ENCODE results near the gene UBE2J1. TPM values are rescaled to one million over a fixed set of nuclear protein-coding genes. Genes with fewer than 3 reads are reported as not detected.
"Not testable (repeated sequence)": the region's sequence is repeated elsewhere in the genome, so short reads cannot be mapped to it uniquely, and the experiment has no call there.

UBE2J1 gene
- total RNA-seq, 1 donor from 2014 or later = 31.5 TPM

DNA sequence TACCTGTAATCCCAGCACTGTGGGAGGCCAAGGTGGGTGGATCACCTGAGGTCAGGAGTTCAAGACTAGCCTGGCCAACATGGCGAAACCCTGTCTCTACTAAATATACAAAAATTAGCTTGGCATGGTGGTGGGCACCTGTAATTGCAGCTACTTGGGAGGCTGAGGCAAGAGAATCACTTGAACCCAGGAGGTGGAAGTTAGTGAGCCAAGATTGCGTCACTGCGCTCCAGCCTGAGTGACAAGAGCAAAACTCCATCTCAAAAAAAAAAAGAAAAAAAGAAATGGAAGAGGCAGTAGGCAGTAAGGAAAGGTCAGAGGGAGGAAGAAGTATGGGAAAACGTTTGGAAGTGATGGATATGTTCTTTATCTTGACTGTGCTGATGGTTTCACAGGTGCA, 45.4 kb upstream of the UBE2J1 start:
- not testable (repeated sequence) for H3K27ac Mint-ChIP-seq (ENCODE audit: unreplicated experiment); H3K27me3 Mint-ChIP-seq (ENCODE audit: unreplicated experiment); H3K9me3 Mint-ChIP-seq (ENCODE audit: unreplicated experiment); H3K4me1 Mint-ChIP-seq (ENCODE audit: low read depth, unreplicated experiment); DNase-seq; H3K4me3 Mint-ChIP-seq (ENCODE audit: unreplicated experiment); H3K36me3 Mint-ChIP-seq (ENCODE audit: unreplicated experiment)
- TF ChIP-seq, protein P1, sequence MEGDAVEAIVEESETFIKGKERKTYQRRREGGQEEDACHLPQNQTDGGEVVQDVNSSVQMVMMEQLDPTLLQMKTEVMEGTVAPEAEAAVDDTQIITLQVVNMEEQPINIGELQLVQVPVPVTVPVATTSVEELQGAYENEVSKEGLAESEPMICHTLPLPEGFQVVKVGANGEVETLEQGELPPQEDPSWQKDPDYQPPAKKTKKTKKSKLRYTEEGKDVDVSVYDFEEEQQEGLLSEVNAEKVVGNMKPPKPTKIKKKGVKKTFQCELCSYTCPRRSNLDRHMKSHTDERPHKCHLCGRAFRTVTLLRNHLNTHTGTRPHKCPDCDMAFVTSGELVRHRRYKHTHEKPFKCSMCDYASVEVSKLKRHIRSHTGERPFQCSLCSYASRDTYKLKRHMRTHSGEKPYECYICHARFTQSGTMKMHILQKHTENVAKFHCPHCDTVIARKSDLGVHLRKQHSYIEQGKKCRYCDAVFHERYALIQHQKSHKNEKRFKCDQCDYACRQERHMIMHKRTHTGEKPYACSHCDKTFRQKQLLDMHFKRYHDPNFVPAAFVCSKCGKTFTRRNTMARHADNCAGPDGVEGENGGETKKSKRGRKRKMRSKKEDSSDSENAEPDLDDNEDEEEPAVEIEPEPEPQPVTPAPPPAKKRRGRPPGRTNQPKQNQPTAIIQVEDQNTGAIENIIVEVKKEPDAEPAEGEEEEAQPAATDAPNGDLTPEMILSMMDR (IDR thresholded peaks at IDR 0.05; ENCODE audit: partially characterized antibody, unreplicated experiment) = peak; percentile 30

GRCh38 chr6:89393659-89394058, 41.1 kb upstream of the UBE2J1 start:
- Mint-ChIP-seq H3K27me3 (ENCODE audit: unreplicated experiment) (no peaks in the 10 kb centered on the region), H3K9me3 (ENCODE audit: unreplicated experiment) (no peaks in the 10 kb centered on the region), H3K27ac (ENCODE audit: unreplicated experiment) (no peak overlapping the region), H3K4me1 (ENCODE audit: low read depth, unreplicated experiment) (no peaks in the 10 kb centered on the region), H3K36me3 (ENCODE audit: unreplicated experiment) (peaks cover 5% of the 10 kb centered on the region), H3K4me3 (ENCODE audit: unreplicated experiment) (no peak overlapping the region)
- TF ChIP-seq, protein P1 (IDR thresholded peaks at IDR 0.05; ENCODE audit: partially characterized antibody, unreplicated experiment) = no peak
- DNase-seq = no peak

GRCh38 chr6:89392823-89393222, 40.3 kb upstream of the UBE2J1 start:
- H3K4me3 Mint-ChIP-seq (ENCODE audit: unreplicated experiment) = no peak overlapping the region
- no peak for DNase-seq
- no peaks in the 10 kb centered on the region for H3K4me1 Mint-ChIP-seq (ENCODE audit: low read depth, unreplicated experiment)
- H3K27me3 Mint-ChIP-seq (ENCODE audit: unreplicated experiment) = no peaks in the 10 kb centered on the region
- TF ChIP-seq, protein P1 (IDR thresholded peaks at IDR 0.05; ENCODE audit: partially characterized antibody, unreplicated experiment) = no peak
- peaks cover 5% of the 10 kb centered on the region for H3K36me3 Mint-ChIP-seq (ENCODE audit: unreplicated experiment)
- H3K27ac Mint-ChIP-seq (ENCODE audit: unreplicated experiment) = no peak overlapping the region
- H3K9me3 Mint-ChIP-seq (ENCODE audit: unreplicated experiment) = no peaks in the 10 kb centered on the region

GRCh38 chr6:89388846-89389245, 36.3 kb upstream of the UBE2J1 start:
- Mint-ChIP-seq H3K9me3 (ENCODE audit: unreplicated experiment) (peaks cover 4% of the 10 kb centered on the region), H3K27me3 (ENCODE audit: unreplicated experiment) (peaks cover 2% of the 10 kb centered on the region), H3K27ac (ENCODE audit: unreplicated experiment) (no peak overlapping the region), H3K36me3 (ENCODE audit: unreplicated experiment) (peaks cover 5% of the 10 kb centered on the region), H3K4me3 (ENCODE audit: unreplicated experiment) (no peak overlapping the region), H3K4me1 (ENCODE audit: low read depth, unreplicated experiment) (peaks cover 12% of the 10 kb centered on the region)
- DNase-seq = no peak
- TF ChIP-seq, protein P1 (IDR thresholded peaks at IDR 0.05; ENCODE audit: partially characterized antibody, unreplicated experiment) = no peak

GRCh38 chr6:89387516-89388201, 35.1 kb upstream of the UBE2J1 start:
- H3K27ac Mint-ChIP-seq (ENCODE audit: unreplicated experiment) = peak overlapping the region; percentile 12
- H3K36me3 Mint-ChIP-seq (ENCODE audit: unreplicated experiment) = no peaks in the 10 kb centered on the region
- no peak overlapping the region for H3K4me3 Mint-ChIP-seq (ENCODE audit: unreplicated experiment)
- DNase-seq = no peak
- TF ChIP-seq, protein P1 (IDR thresholded peaks at IDR 0.05; ENCODE audit: partially characterized antibody, unreplicated experiment) = no peak
- peaks cover 12% of the 10 kb centered on the region for H3K4me1 Mint-ChIP-seq (ENCODE audit: low read depth, unreplicated experiment)
- peaks cover 2% of the 10 kb centered on the region for H3K27me3 Mint-ChIP-seq (ENCODE audit: unreplicated experiment)
- peaks cover 4% of the 10 kb centered on the region for H3K9me3 Mint-ChIP-seq (ENCODE audit: unreplicated experiment)
